ENCODE data around the gene TBC1D17.

- TF ChIP-seq CTCF (conservative IDR thresholded peaks at IDR 0.05; ENCODE audit: low read depth, low read length) (no peak), EZH2 (IDR thresholded peaks at IDR 0.05; ENCODE audit: borderline replicate concordance, low read depth, low read length, poor library complexity, severe bottlenecking) (no peak)
Observed at GRCh38 chr19:49877020-49877878, at the start of gene TBC1D17, which contains the start of gene AKT1S1.
